ENCODE measurements around the gene KCNMA1.

KCNMA1 gene

DNA sequence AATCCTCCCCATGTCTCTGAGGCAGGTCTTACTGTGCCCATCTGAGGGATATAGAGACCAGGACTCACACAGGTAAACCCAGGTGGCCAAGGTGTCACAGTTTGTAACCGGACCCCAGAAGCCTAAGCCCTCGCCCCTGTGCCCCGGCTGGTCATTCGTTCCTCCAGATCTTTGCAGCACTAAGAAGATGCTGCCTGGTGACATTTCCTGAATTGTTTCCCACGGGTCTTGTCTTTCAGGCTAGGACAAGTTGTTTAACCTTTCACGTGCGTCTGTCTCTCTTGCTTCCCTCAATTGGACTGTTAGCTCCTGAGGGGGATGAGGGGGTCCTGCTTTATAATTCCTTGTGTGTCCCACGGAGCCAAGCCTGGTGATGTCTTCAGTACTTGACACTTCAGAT is 158.0 kb downstream of the KCNMA1 start:
- TF ChIP-seq, protein P1, sequence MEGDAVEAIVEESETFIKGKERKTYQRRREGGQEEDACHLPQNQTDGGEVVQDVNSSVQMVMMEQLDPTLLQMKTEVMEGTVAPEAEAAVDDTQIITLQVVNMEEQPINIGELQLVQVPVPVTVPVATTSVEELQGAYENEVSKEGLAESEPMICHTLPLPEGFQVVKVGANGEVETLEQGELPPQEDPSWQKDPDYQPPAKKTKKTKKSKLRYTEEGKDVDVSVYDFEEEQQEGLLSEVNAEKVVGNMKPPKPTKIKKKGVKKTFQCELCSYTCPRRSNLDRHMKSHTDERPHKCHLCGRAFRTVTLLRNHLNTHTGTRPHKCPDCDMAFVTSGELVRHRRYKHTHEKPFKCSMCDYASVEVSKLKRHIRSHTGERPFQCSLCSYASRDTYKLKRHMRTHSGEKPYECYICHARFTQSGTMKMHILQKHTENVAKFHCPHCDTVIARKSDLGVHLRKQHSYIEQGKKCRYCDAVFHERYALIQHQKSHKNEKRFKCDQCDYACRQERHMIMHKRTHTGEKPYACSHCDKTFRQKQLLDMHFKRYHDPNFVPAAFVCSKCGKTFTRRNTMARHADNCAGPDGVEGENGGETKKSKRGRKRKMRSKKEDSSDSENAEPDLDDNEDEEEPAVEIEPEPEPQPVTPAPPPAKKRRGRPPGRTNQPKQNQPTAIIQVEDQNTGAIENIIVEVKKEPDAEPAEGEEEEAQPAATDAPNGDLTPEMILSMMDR (IDR thresholded peaks at IDR 0.05; ENCODE audit: insufficient read depth, low read depth, low read length, missing control alignments): no peak
- no peak overlapping the region for H3K4me3 ChIP-seq (ENCODE audit: low read depth, low read length)
- DNase-seq (ENCODE audit: low read depth): no peak

DNA sequence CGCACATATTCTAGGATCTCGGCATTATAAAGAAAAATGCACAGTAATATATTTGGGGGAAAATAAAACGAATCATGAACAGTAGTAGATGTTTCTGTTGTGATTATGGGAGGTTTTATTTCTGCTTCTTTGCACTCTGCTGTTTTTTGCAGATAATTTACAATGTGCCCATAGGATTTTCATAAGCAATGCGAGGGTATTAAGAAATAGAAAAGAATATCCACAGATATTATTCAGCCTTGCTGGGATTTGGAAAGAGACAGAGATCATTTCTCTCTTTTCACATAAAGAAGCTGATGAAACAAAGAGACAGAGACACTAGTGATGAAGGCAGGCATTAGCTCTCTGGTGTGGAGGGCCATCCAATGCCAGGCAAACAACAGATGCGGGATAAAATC is 158.6 kb downstream of the KCNMA1 start:
- TF ChIP-seq, protein P1 (IDR thresholded peaks at IDR 0.05; ENCODE audit: insufficient read depth, low read depth, low read length, missing control alignments): no peak
- no peak overlapping the region for H3K4me3 ChIP-seq (ENCODE audit: low read depth, low read length)
- no peak for DNase-seq (ENCODE audit: low read depth)

DNA sequence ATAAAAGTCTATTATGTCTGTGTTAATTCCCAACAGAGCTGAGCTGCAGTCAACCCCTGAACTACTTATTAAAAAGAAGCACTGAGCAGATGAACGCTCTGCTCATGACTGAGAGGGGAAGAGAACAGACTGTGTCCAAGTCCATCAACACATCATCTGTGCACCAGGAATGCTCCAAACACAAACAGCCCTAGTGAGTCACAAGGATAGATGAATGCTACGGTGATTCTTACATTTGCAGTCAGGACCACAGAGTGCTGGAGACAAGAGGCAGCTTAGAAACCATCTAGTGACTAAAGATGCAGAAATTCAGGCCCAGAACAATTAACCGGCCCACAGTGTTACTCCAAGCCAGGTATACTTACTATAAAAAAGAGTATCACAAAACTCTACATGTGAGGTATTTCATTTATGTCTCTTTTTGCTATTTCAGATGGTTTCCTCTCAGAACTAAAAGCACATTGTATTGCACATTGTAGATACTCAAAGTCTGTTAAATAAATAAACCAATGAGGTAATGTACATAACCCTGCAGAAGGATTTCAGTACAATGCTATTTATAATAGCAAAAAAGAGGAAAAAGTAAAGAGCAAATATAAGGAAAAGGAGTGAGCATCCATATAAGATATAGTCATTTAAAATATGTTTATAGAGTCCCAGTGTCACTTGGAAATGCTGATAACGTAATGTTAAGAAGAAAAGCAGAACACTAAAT is 159.2 kb downstream of the KCNMA1 start:
- H3K4me3 ChIP-seq (ENCODE audit: low read depth, low read length): no peak overlapping the region
- DNase-seq (ENCODE audit: low read depth): no peak
- TF ChIP-seq, protein P1 (IDR thresholded peaks at IDR 0.05; ENCODE audit: insufficient read depth, low read depth, low read length, missing control alignments): no peak

DNA sequence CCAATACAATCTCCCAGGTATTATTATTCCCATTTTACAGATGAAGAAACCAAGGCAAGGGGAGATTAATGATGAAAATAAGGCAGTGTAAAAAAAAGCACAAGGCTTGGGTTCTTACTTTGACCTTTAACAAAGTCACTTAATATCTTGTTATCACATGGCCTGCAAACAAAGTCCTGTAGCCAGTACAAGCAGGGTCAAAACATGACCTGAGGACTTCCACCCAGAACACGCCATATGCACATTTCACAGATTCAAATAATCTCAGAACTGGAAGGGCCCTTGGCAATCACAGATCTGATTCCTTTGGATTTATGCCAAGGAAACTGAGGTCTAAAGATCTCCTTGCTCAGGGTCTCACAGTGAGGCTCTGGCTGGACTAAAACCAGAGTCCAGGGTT is 162.1 kb downstream of the KCNMA1 start:
- H3K4me3 ChIP-seq (ENCODE audit: low read depth, low read length): no peak overlapping the region
- DNase-seq (ENCODE audit: low read depth): no peak
- TF ChIP-seq, protein P1 (IDR thresholded peaks at IDR 0.05; ENCODE audit: insufficient read depth, low read depth, low read length, missing control alignments): no peak

DNA sequence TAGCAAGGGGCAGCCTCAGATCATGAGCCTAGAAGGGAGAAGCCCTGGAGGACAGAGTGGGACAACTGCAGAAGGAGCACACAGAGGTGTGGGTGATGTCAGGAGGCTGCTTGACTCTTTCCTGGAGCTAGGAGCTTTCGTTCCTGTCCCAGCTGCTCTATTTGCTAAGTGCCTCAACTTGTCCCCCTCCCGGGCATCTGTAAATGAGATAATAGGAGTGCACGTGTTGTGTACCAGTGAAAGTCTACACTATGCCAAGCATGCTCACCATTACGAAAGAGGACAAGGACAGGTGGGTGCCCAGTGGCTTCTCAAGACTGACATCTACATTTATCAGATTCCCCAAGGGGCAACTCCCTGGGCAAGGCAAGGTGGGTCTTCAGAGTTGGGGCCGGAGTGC is 162.7 kb downstream of the KCNMA1 start:
- TF ChIP-seq, protein P1 (IDR thresholded peaks at IDR 0.05; ENCODE audit: insufficient read depth, low read depth, low read length, missing control alignments): no peak

DNA sequence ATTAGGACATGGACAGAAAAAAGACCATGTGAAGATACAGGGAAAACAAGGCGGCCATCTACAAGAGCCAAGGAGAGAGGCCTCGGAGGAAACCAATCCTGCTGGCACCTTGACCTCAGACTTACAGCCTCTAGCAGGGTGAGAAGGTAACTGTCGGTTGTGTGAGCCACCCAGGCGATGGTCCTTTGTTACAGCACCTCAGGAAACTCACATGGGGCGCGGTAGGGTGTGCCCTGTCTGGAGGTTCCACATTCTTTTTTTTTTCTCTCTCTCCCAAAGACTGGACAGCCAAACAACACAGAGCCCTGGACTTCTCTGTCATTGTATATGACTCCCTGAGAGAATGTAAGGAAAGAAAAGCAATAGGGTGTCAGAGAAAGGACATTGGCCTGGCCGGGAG is 163.2 kb downstream of the KCNMA1 start:
- H3K4me3 ChIP-seq (ENCODE audit: low read depth, low read length): no peak overlapping the region
- TF ChIP-seq, protein P1 (IDR thresholded peaks at IDR 0.05; ENCODE audit: insufficient read depth, low read depth, low read length, missing control alignments): no peak
- DNase-seq (ENCODE audit: low read depth): no peak

More for the DNA sequence above, 162.7 kb downstream of the KCNMA1 start:
- H3K4me3 ChIP-seq (ENCODE audit: low read depth, low read length): no peak overlapping the region
- DNase-seq (ENCODE audit: low read depth): no peak

DNA sequence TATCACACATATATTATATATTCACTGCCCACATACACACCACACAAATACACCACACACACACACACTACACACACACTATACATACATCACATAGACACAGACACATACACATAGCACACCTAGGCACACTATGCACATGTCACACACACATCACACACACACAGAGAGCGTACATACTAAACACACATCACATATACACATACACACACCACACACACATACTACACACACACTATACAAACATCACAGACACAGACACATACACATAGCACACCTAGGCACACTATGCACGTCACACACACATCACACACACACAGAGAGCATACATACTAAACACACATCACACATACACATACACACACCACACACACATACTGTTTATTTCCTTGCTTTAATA is 165.5 kb downstream of the KCNMA1 start:
- TF ChIP-seq, protein P1 (IDR thresholded peaks at IDR 0.05; ENCODE audit: insufficient read depth, low read depth, low read length, missing control alignments): no peak
- no peak overlapping the region for H3K4me3 ChIP-seq (ENCODE audit: low read depth, low read length)
- no peak for DNase-seq (ENCODE audit: low read depth)

Data from GM12865 (cell line).